ENCODE data around the gene RALBP1.

GRCh38 chr18:9466127-9466526 lies 9.2 kb upstream of the RALBP1 start:
- TF ChIP-seq CTCF (conservative IDR thresholded peaks at IDR 0.05 in 1 of 2, IDR thresholded peaks at IDR 0.05 in 1 of 2; ENCODE audit: extremely low read depth in 1 of 2, insufficient read depth in 1 of 2, low read depth in 1 of 2, low read length in 2 of 2) (no peak), EZH2 (IDR thresholded peaks at IDR 0.05; ENCODE audit: borderline replicate concordance, low read length) (no peak)
